HG03135 (cell line): ENCODE data around the gene AKR7A3.
A peak's percentile ranks its signal among the peaks of the same experiment; 100 is the strongest.
"Not testable (repeated sequence)": the region's sequence is repeated elsewhere in the genome, so short reads cannot be mapped to it uniquely, and the experiment has no call there.

Experiments used
- ATAC-seq: cut with Tn5 transposase; IDR thresholded peaks from one replicate; pipeline ENCODE4 v1.9.1; 2021; ENCODE audit warnings: mild to moderate bottlenecking, moderate library complexity; ENCODE audit not compliant: unreplicated experiment

The AKR7A3 gene

GRCh38 chr1:19257178-19257914, 31.2 kb downstream of the AKR7A3 start:
- ATAC-seq = no peak

DNA sequence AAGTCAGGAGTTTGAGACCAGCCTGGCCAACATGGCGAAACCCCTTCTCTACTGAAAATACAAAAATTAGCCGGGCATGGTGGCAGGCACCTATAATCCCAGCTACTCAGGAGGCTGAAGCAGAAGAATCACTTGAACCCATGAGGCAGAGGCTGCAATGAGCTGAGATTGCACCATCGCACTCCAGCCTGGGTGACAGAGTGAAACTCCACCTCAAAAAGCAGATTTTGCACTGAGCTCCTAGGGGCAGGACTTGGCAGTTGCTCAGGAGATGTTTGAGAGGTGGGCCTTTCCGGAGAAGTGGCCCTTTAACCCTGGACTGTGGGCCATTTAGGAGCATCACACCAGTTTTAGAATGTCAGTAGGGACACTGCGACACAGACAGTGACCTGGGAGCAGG, 32.3 kb downstream of the AKR7A3 start:
- not testable (repeated sequence) for ATAC-seq

- ATAC-seq = no peak
Observed at GRCh38 chr1:19255288-19255687, 33.3 kb downstream of the AKR7A3 start.

DNA sequence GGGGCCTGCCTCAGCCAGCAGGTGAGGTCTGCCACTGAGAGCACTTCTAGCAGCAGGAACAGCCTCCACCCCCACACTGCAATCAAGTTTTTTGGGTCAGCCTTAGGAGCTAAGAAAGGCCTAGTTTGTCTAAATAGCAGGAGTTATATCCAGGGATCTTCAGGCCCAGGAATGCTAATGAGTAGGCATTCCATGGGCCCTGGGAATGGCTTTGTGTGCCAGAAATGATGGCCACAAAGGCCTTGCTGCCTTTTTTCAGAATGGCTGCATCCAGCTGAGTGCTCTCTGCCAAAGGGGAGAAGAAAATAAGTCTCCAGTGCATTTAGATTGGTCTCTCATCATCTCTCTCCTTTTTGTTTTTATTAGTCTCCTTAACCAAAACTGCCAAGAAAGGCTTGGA, 34.2 kb downstream of the AKR7A3 start:
- ATAC-seq = no peak

- peak; percentile 81 for ATAC-seq
Observed at GRCh38 chr1:19251305-19252196, 37.0 kb downstream of the AKR7A3 start, which contains the start of the genes EMC1 and MRTO4. Gene EMC1, minus strand, starts transcription at chr1:19251524. Its CDS starts 15 bp downstream, at chr1:19251509. Gene MRTO4, plus strand, starts transcription at chr1:19251805. Its CDS starts 31 bp downstream, at chr1:19251836.

DNA sequence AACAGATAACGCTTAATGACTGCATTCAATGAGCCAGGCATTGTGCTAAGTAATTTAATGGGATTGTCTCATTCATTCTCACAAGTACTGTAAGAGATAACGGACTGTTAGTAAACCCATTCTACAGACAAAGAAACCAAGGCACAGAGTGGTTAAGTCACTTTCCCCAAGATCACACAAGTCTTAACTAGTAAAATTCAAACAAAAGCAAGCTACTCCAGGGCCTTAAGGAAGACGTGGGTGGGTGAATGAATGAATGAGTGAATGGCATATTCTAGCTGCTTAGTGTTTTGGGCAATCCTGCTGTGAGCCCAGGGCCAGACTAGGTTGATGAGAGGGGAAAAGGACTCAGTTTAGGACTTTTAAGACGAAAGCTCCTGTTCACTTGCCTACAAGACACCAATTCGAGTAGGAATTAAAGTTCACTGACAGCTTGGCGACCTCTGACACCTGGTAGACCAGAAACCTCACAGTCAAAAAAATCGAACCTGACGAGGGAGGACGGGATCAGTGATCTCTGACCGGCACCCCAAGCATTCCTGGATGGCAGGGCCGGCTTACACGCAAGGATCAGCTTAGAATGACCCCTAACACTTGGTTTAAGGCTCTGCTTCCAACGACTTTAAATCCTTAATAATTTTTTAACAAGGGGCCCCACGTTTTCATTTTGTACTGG, 37.8 kb downstream of the AKR7A3 start:
- ATAC-seq = no peak

- no peak for ATAC-seq
Observed at GRCh38 chr1:19240673-19241538, 47.7 kb downstream of the AKR7A3 start.

DNA sequence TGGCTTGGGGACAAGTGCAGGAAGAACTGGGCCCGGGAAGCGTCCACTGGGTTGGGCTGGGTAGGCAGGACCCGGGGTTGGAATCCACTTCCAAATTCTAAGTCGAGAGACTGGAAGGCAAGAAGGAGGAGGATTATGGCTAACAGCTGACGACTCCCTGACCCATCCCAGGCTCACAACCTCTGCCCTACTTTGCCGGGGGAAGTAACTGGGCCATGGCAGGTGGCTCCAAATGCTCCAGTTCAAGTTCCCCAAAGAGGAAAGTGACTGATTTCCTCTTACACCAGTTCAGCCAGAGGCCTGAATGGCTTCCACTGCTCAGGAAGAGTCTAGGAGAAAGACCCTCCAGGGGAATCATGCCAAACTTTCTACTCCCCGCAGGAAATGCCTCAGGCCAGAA, 48.7 kb downstream of the AKR7A3 start:
- ATAC-seq = no peak

GRCh38 chr1:19234224-19234623, 54.3 kb downstream of the AKR7A3 start:
- no peak for ATAC-seq
